GM15510 (cell line): ENCODE data around the gene ASTN1.

ENCODE experiments used
- POLR2A ChIP-seq: IDR thresholded peaks from 3 replicates; pipeline ENCODE4 v1.6.1; 2011; ENCODE audit warnings: borderline replicate concordance; ENCODE audit not compliant: insufficient read length; ENCODE audit errors: extremely low read depth

Gene ASTN1

GRCh38 chr1:176976225-176976624, 188.3 kb downstream of the ASTN1 start:
- no peak for TF ChIP-seq POLR2A

- TF ChIP-seq POLR2A, result no peak
Observed at GRCh38 chr1:176964687-176965086, 199.8 kb downstream of the ASTN1 start.

- no peak for TF ChIP-seq POLR2A
Observed at GRCh38 chr1:176963181-176963580, 201.3 kb downstream of the ASTN1 start.

GRCh38 chr1:176961678-176962077, 202.8 kb downstream of the ASTN1 start:
- no peak for TF ChIP-seq POLR2A

- TF ChIP-seq POLR2A, result no peak
Observed at GRCh38 chr1:176959191-176959820, 205.2 kb downstream of the ASTN1 start.

- TF ChIP-seq POLR2A, result no peak
Observed at GRCh38 chr1:176957603-176958002, 206.9 kb downstream of the ASTN1 start.

GRCh38 chr1:176954242-176954641, 210.3 kb downstream of the ASTN1 start:
- no peak for TF ChIP-seq POLR2A

- TF ChIP-seq POLR2A, result no peak
Observed at GRCh38 chr1:176950736-176951324, 213.7 kb downstream of the ASTN1 start.

- TF ChIP-seq POLR2A, result no peak
Observed at GRCh38 chr1:176949033-176949662, 215.4 kb downstream of the ASTN1 start.

GRCh38 chr1:176944606-176945005, 219.9 kb downstream of the ASTN1 start:
- TF ChIP-seq POLR2A, result no peak

GRCh38 chr1:176943783-176944182, 220.7 kb downstream of the ASTN1 start:
- no peak for TF ChIP-seq POLR2A

GRCh38 chr1:176942346-176942745, 222.2 kb downstream of the ASTN1 start:
- no peak for TF ChIP-seq POLR2A

- no peak for TF ChIP-seq POLR2A
Observed at GRCh38 chr1:176939993-176940392, 224.5 kb downstream of the ASTN1 start.

- no peak for TF ChIP-seq POLR2A
Observed at GRCh38 chr1:176938375-176938774, 226.1 kb downstream of the ASTN1 start.

GRCh38 chr1:176934370-176934769, 230.1 kb downstream of the ASTN1 start:
- TF ChIP-seq POLR2A, result no peak
